LoVo (cell line): ENCODE results near the gene LATS2.
A peak's percentile ranks its signal among the peaks of the same experiment; 100 is the strongest.

Source experiments
- DNase-seq: peaks from one replicate; pipeline ENCODE4 v3.0.0-alpha.2; 2016; ENCODE audit warnings: low spot score

LATS2 gene

GRCh38 chr13:21047591-21048282, 13.6 kb downstream of the LATS2 start:
- DNase-seq = no peak

- no peak for DNase-seq
These were observed 14.3 kb downstream of the LATS2 start for GRCh38 chr13:21047087-21047486.

DNA sequence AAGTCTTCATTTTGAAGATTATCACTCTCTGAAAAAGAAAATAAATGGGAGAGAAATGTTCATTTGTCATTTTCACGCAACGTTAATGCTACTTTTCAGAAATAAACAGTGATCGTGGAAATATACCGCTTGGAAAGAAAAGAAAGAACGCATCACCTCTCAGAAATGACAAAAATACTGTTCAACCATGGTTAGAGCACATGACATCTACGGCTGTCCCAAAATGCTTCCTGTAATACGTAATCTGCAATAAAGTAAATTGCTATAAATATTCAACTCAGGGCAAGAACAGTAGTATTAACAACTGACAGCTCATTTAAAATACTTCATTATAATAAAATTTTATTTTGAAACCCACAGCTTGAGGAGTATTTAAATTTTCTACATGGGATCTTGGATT, 15.2 kb downstream of the LATS2 start:
- no peak for DNase-seq

DNA sequence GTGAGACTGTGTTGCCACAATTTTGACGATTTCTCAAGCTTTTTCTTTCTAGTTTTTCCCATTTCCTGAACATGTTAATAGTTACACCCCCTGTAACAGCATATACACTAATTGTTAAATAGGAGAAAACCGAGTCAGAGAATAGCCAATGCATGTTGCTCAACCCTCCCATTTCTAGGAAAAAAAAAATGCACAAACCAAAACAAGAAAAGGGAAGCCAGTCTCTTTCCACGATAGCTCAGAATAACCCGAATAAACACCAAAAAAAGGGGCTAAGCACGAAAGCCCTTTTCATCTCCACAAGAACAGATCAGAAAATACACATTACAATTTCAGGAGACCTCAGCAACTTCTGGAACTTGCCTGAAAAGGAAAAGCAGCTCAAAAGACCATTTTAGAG, 16.3 kb downstream of the LATS2 start:
- no peak for DNase-seq

GRCh38 chr13:21043898-21044297, 17.5 kb downstream of the LATS2 start:
- no peak for DNase-seq

GRCh38 chr13:21040120-21040826, 21.1 kb downstream of the LATS2 start:
- DNase-seq = no peak

- DNase-seq = no peak
These were observed 22.1 kb downstream of the LATS2 start for GRCh38 chr13:21039097-21039800.

DNA sequence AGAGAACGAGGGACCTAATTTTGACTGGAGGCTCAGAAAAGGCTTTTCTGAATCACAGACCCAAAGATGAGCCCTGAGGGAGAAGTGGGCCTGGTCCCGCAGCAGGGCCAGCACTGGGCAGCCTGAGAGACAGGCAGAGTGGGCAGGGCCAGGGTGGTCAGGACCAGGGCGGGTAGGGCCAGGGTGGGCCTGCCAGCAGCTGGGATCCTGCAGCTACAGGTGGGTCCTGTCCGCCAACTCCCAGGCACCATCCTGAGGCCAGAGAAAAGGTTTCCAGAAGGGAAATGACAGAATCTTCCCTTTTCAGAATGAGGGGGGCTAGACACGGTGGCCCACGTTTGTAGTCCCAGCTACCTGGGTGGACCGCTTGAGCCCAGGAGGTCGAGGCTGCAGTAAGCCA, 23.7 kb downstream of the LATS2 start:
- no peak for DNase-seq

GRCh38 chr13:21035498-21035897, 25.9 kb downstream of the LATS2 start:
- DNase-seq = no peak

DNA sequence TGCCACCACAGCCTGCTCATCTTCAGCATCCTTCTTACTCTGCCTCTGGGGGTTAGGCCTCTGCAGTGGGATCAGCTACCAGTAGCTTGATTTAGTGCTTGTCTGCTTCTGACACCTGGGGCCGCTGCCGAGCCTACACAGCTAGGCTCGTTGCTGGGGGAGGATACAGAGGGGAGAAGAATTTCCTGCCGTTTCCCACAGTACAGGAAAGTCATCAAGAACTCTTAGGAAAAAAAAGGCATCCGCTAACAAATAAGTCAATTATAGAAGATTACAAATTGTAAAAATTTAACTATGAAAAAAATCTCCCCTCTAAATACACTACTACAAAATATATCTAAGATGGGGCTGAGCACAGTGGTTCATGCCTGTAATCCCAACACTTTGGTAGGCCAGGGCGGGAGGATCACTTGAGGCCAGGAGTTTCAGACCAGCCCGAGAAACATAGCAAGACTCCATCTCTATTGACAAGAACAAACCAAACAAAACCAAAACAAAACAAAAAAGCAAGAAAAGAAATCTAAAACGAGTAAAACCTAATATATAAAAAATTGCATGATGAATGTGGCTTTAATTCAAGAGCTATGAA, 26.7 kb downstream of the LATS2 start:
- DNase-seq = no peak

- DNase-seq = peak; percentile 85
These were observed 27.4 kb downstream of the LATS2 start for GRCh38 chr13:21033856-21034602.

DNA sequence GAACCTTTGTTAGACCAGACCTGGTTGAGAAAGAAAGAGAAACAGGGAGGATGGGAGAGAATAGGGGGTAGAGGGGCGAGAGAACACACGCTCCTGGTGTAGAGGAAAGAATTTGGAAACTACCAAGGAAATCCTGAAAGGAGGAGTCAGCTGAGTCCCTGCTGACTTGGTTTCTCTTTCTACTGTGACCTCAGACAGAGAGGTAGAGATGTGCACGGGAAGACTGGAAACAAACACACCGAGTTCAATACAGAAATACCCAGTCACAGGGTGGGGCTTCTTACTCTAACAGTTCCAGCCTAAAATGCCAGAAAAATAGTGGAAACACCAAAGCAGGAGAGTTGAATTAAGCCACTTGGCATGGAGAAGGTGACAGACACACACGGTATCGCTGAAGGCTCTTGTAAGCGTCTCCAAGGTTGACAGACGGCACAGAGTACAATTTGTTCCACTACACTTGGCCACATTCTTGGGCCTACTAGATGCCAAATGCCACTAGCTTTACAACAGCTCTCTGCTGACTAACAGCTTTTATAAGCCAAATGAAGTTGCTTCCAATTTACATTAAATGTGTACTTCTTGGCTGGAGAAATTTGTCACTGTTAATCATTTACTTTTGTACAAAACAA, 28.1 kb downstream of the LATS2 start:
- peak; percentile 15 for DNase-seq

DNA sequence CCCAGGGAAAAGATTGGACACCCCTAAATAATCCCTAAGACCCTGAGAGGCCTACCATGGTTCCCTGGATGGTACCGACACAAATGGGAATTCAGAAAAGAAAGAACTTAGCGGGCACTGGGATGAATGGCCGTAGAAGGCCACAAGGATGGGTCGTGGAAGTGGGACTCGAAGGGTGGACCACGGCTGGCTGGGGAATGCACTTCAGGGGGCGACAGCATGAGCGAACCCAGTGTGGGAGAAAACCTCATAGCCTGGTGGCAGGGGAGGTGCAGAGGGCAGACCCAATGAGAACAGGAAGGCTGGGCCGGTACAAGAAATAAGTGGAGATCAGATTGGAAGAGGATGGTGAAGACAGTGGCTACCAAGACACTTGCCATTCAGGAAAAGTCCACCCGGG, 28.7 kb downstream of the LATS2 start:
- DNase-seq = no peak

DNA sequence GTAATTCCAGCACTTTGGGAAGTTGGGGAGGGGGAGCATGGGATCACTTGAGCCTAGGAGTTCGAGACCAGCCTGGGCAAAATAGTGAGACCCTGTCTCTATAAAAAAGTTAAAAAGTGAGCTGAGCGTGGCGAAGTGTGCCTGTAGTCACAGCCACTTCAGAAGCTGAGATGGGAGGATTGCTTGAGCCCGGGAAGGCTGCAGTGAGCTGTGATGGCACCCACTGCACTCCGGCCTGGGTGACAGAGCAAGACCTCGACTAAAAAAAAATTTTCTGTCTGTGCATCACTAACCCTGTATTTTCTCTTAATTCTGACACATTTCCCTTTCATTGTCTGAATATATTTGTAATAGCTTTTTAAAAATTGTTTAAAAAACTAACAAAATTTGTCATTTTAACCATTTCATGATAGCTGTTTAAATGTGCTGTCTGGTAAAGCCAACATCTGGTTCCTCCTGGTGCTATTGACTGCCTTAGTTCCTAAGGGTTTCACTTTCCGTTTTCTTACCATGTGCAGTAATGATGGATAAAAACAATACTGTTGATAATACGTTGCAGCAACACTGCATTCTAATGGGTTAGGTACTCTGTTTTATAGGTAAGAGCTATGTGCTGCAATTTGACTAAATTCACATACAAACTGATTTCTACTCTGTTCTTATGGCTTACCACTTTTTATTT, 29.7 kb downstream of the LATS2 start:
- no peak for DNase-seq

- DNase-seq = no peak
These were observed 35.8 kb downstream of the LATS2 start for GRCh38 chr13:21025539-21025938.

DNA sequence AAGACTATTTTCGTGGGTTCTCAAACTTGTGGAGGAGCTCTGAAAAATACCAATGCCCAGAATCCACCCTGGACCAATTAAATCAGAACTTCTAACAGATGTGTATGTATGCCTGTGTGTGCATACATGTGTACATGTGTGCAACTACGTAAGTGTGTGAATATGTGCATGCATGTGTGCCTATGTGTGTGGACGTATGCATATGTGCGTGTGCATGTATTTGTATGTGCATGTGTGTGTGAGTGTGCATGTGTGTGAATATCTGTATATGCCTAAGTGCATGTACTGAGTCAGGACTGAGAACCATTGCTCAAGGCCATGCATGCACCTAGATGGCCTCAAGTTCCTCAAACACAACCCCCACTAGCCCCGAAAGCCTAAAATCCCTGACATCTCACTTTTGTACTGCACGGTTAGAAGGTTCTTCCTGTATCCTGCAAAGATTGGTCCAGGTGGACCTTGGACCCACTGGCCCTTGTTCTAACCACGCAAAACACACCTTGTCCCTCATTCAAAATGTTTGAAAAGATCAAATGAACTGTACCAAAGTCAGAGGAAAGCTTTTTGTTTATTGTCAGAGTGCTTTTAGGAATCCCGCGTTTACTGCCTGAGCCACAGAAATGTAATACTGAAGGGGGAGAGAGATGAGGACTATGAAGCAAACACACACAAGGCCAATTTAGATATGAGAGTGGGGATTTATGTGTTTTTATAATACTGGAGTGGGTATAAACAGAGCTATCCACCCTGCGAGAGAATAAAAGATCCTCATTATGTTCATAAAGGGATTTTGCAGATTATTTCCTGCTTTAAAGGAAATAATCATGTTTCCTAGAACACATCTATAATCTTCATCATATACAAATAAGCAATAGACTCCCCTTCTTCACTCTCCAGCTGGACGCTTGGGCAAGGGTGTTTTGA, 39.1 kb downstream of the LATS2 start:
- DNase-seq = no peak

GRCh38 chr13:21020581-21020980, 40.8 kb downstream of the LATS2 start:
- no peak for DNase-seq

DNA sequence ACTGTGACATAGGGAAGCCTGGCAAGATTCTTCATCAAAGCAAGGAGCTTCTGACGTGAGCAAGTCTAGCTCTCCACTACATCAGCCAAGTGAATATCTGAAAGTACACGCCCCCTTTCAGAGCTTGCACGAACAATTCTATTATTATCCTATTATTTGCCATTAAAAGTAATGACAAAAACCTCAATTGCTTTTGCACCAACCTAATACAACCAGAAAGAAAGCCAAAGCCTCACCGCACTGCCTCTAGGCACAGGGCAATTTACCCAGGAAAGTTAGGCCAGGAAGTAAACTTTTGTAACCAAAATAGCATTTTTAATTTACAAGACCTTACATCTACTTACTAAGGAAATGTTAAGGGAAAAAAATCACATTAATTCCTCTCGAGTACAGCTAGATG, 41.2 kb downstream of the LATS2 start:
- no peak for DNase-seq

DNA sequence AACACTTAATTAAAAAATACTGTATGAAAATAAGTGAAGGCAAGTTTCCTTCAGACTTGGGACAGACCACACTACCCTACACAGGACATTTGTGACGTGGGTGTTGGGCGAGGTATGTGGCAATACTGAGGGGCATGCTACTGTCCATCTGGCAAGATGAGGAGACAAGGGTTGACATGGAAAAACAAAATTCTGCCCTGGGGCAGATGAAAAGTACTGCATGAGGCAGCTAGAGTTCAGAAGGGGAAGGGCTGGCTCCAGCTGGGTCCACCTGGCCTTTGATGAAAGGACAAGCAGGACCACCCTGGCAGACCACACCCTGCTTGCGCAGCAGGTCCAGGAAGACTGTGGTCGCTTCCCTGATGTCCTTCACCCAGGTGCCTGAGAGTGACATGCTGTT, 43.2 kb downstream of the LATS2 start:
- no peak for DNase-seq

DNA sequence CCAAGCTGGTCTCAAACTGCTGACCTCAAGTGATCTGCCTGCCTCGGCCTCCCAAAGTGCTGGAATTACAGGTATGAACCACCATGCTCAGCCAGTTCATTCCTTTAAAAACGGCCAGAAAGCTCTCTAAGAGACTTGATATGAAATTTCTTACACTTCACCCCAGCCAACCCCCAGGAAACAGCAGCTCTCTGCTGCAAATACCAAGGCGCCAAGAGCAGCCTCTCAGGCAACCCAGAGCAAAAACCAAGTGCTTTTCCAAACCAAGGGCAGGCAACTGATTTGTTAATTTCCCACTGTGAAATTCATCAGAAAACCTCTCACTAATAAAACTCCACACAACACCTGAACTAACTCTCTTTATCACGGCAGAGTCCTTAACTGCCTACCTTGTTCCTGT, 44.9 kb downstream of the LATS2 start:
- no peak for DNase-seq
